Measurements from ENCODE around the gene MAML2. TPM values are rescaled to one million over a fixed set of nuclear protein-coding genes. Genes with fewer than 3 reads are reported as not detected.

MAML2 gene
- total RNA-seq, 1 donor from 2014 or later = 3.8 TPM

- H3K27me3 ChIP-seq = no peaks in the 10 kb centered on the region
- no peaks in the 10 kb centered on the region for H3K79me2 ChIP-seq (ENCODE audit: low read depth)
- H3K4me3 Mint-ChIP-seq = no peak overlapping the region
- no peak overlapping the region for H3K9ac ChIP-seq
- H3K27me3 Mint-ChIP-seq (ENCODE audit: insufficient read depth, low read depth) = no peaks in the 10 kb centered on the region
- no peak overlapping the region for H3K27ac Mint-ChIP-seq
- peaks cover 8% of the 10 kb centered on the region for H3K36me3 Mint-ChIP-seq
- H3F3A ChIP-seq (ENCODE audit: low read depth) = no peaks in the 10 kb centered on the region
- peaks cover 52% of the 10 kb centered on the region for H3K4me1 Mint-ChIP-seq
- peaks cover 5% of the 10 kb centered on the region for H3K9me3 Mint-ChIP-seq
- H3K4me2 ChIP-seq = no peak overlapping the region
- no peak overlapping the region for H2AFZ ChIP-seq (replicated peaks)
- DNase-seq (ENCODE audit: low spot score) = no peak
- H3K27ac ChIP-seq = no peak overlapping the region
- H3K4me1 ChIP-seq = peaks cover 4% of the 10 kb centered on the region
- TF ChIP-seq EZH2 (IDR thresholded peaks at IDR 0.05) = no peak
- TF ChIP-seq CTCF (IDR thresholded peaks at IDR 0.05) = no peak
- TF ChIP-seq EZH2phosphoT487 (IDR thresholded peaks at IDR 0.05) = no peak
- H3K4me3 ChIP-seq = no peak overlapping the region
- no peaks in the 10 kb centered on the region for H3K9me3 ChIP-seq (ENCODE audit: low read depth)
- no peaks in the 10 kb centered on the region for H4K20me1 ChIP-seq (ENCODE audit: low read depth)
- H3K36me3 ChIP-seq = no peaks in the 10 kb centered on the region
Measured at GRCh38 chr11:96158126-96158525, 184.9 kb downstream of the MAML2 start.

GRCh38 chr11:96157517-96157873 lies 185.5 kb downstream of the MAML2 start:
- Mint-ChIP-seq H3K4me3 (no peak overlapping the region), H3K4me1 (peaks cover 58% of the 10 kb centered on the region), H3K27ac (no peak overlapping the region), H3K36me3 (peaks cover 8% of the 10 kb centered on the region), H3K27me3 (ENCODE audit: insufficient read depth, low read depth) (no peaks in the 10 kb centered on the region), H3K9me3 (peaks cover 5% of the 10 kb centered on the region)
- Histone ChIP-seq H3K27ac (no peak overlapping the region), H3K4me2 (no peak overlapping the region), H3F3A (ENCODE audit: low read depth) (no peaks in the 10 kb centered on the region), H4K20me1 (ENCODE audit: low read depth) (no peaks in the 10 kb centered on the region), H3K9ac (no peak overlapping the region), H3K79me2 (ENCODE audit: low read depth) (no peaks in the 10 kb centered on the region), H3K4me3 (no peak overlapping the region), H2AFZ (replicated peaks) (no peak overlapping the region), H3K4me1 (peaks cover 4% of the 10 kb centered on the region), H3K9me3 (ENCODE audit: low read depth) (no peaks in the 10 kb centered on the region), H3K36me3 (no peaks in the 10 kb centered on the region), H3K27me3 (no peaks in the 10 kb centered on the region)
- DNase-seq (ENCODE audit: low spot score) = no peak
- TF ChIP-seq EZH2 (IDR thresholded peaks at IDR 0.05) = no peak
- no peak for TF ChIP-seq CTCF (IDR thresholded peaks at IDR 0.05)
- no peak for TF ChIP-seq EZH2phosphoT487 (IDR thresholded peaks at IDR 0.05)

- Histone ChIP-seq H3K9ac (no peak overlapping the region), H3K4me1 (peaks cover 4% of the 10 kb centered on the region), H3F3A (ENCODE audit: low read depth) (no peaks in the 10 kb centered on the region), H4K20me1 (ENCODE audit: low read depth) (no peaks in the 10 kb centered on the region), H2AFZ (replicated peaks) (no peak overlapping the region), H3K4me2 (no peak overlapping the region), H3K27ac (no peak overlapping the region), H3K27me3 (no peaks in the 10 kb centered on the region), H3K4me3 (no peak overlapping the region), H3K79me2 (ENCODE audit: low read depth) (no peaks in the 10 kb centered on the region), H3K9me3 (ENCODE audit: low read depth) (no peaks in the 10 kb centered on the region), H3K36me3 (no peaks in the 10 kb centered on the region)
- no peak for TF ChIP-seq CTCF (IDR thresholded peaks at IDR 0.05)
- TF ChIP-seq EZH2phosphoT487 (IDR thresholded peaks at IDR 0.05) = no peak
- TF ChIP-seq EZH2 (IDR thresholded peaks at IDR 0.05) = no peak
- H3K4me1 Mint-ChIP-seq = peaks cover 57% of the 10 kb centered on the region
- H3K4me3 Mint-ChIP-seq = no peak overlapping the region
- no peak for DNase-seq (ENCODE audit: low spot score)
- peaks cover 5% of the 10 kb centered on the region for H3K9me3 Mint-ChIP-seq
- no peaks in the 10 kb centered on the region for H3K27me3 Mint-ChIP-seq (ENCODE audit: insufficient read depth, low read depth)
- H3K36me3 Mint-ChIP-seq = peaks cover 5% of the 10 kb centered on the region
- H3K27ac Mint-ChIP-seq = peak overlapping the region; percentile 85
Measured at GRCh38 chr11:96156379-96156722, 186.6 kb downstream of the MAML2 start.

All from neural progenitor cell (in vitro differentiated cells).